ENCODE data around the gene SYT1.

SYT1 gene

GRCh38 chr12:78865516-78865915, 942 bp downstream of the SYT1 start:
- H3K27ac ChIP-seq (ENCODE audit: low read depth, low read length), result no peak overlapping the region
- H3K79me2 ChIP-seq (ENCODE audit: insufficient read depth, low read length), result no peaks in the 10 kb centered on the region
- H2AFZ ChIP-seq (ENCODE audit: low read depth, low read length, severe bottlenecking), result no peak overlapping the region

GRCh38 chr12:78866518-78866917, 1.9 kb downstream of the SYT1 start:
- Histone ChIP-seq H3K4me2 (ENCODE audit: low read depth, low read length, poor library complexity, severe bottlenecking) (no peak overlapping the region), H3K79me2 (ENCODE audit: insufficient read depth, low read length) (no peaks in the 10 kb centered on the region)

More at GRCh38 chr12:78865516-78865915, 942 bp downstream of the SYT1 start:
- no peaks in the 10 kb centered on the region for H3K36me3 ChIP-seq (ENCODE audit: low read length)
- H3K4me2 ChIP-seq (ENCODE audit: low read depth, low read length, poor library complexity, severe bottlenecking), result no peak overlapping the region
- TF ChIP-seq EZH2phosphoT487 (conservative IDR thresholded peaks at IDR 0.05; ENCODE audit: low read length), result no peak
- TF ChIP-seq, protein P1, sequence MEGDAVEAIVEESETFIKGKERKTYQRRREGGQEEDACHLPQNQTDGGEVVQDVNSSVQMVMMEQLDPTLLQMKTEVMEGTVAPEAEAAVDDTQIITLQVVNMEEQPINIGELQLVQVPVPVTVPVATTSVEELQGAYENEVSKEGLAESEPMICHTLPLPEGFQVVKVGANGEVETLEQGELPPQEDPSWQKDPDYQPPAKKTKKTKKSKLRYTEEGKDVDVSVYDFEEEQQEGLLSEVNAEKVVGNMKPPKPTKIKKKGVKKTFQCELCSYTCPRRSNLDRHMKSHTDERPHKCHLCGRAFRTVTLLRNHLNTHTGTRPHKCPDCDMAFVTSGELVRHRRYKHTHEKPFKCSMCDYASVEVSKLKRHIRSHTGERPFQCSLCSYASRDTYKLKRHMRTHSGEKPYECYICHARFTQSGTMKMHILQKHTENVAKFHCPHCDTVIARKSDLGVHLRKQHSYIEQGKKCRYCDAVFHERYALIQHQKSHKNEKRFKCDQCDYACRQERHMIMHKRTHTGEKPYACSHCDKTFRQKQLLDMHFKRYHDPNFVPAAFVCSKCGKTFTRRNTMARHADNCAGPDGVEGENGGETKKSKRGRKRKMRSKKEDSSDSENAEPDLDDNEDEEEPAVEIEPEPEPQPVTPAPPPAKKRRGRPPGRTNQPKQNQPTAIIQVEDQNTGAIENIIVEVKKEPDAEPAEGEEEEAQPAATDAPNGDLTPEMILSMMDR (IDR thresholded peaks at IDR 0.05; ENCODE audit: insufficient read depth, low read length, poor library complexity, severe bottlenecking), result no peak
- no peaks in the 10 kb centered on the region for H4K20me1 ChIP-seq (ENCODE audit: low read depth, low read length)
- H3K4me3 ChIP-seq (ENCODE audit: insufficient read depth, low read length, poor library complexity, severe bottlenecking), result no peak overlapping the region
- no peaks in the 10 kb centered on the region for H3K9me3 ChIP-seq (ENCODE audit: insufficient read depth, low read length)
- no peaks in the 10 kb centered on the region for H3F3A ChIP-seq (ENCODE audit: insufficient read depth)
- no peaks in the 10 kb centered on the region for H3K27me3 ChIP-seq (ENCODE audit: low read length)
- H3K9ac ChIP-seq (ENCODE audit: low read length), result no peak overlapping the region
- no peaks in the 10 kb centered on the region for H3K9me2 ChIP-seq (replicated peaks; ENCODE audit: insufficient read depth, low read length)

GRCh38 chr12:78870539-78870938, 6.0 kb downstream of the SYT1 start:
- Histone ChIP-seq H3K27ac (ENCODE audit: low read depth, low read length) (no peak overlapping the region), H3K79me2 (ENCODE audit: insufficient read depth, low read length) (no peaks in the 10 kb centered on the region), H3K9ac (ENCODE audit: low read length) (no peak overlapping the region)

More at GRCh38 chr12:78866518-78866917, 1.9 kb downstream of the SYT1 start:
- Histone ChIP-seq H3K27ac (ENCODE audit: low read depth, low read length) (no peak overlapping the region), H3K9ac (ENCODE audit: low read length) (no peak overlapping the region), H3K4me3 (ENCODE audit: insufficient read depth, low read length, poor library complexity, severe bottlenecking) (no peak overlapping the region), H3K27me3 (ENCODE audit: low read length) (no peaks in the 10 kb centered on the region), H4K20me1 (ENCODE audit: low read depth, low read length) (no peaks in the 10 kb centered on the region), H3K36me3 (ENCODE audit: low read length) (no peaks in the 10 kb centered on the region), H3F3A (ENCODE audit: insufficient read depth) (no peaks in the 10 kb centered on the region), H3K9me3 (ENCODE audit: insufficient read depth, low read length) (no peaks in the 10 kb centered on the region), H3K9me2 (replicated peaks; ENCODE audit: insufficient read depth, low read length) (no peaks in the 10 kb centered on the region), H2AFZ (ENCODE audit: low read depth, low read length, severe bottlenecking) (no peak overlapping the region)
- TF ChIP-seq, protein P1 (IDR thresholded peaks at IDR 0.05; ENCODE audit: insufficient read depth, low read length, poor library complexity, severe bottlenecking), result no peak
- TF ChIP-seq EZH2phosphoT487 (conservative IDR thresholded peaks at IDR 0.05; ENCODE audit: low read length), result no peak

More at GRCh38 chr12:78870539-78870938, 6.0 kb downstream of the SYT1 start:
- H3F3A ChIP-seq (ENCODE audit: insufficient read depth), result no peaks in the 10 kb centered on the region
- TF ChIP-seq EZH2phosphoT487 (conservative IDR thresholded peaks at IDR 0.05; ENCODE audit: low read length), result no peak
- TF ChIP-seq, protein P1 (IDR thresholded peaks at IDR 0.05; ENCODE audit: insufficient read depth, low read length, poor library complexity, severe bottlenecking), result no peak
- no peak overlapping the region for H3K4me2 ChIP-seq (ENCODE audit: low read depth, low read length, poor library complexity, severe bottlenecking)
- H3K4me3 ChIP-seq (ENCODE audit: insufficient read depth, low read length, poor library complexity, severe bottlenecking), result no peak overlapping the region
- no peaks in the 10 kb centered on the region for H3K9me2 ChIP-seq (replicated peaks; ENCODE audit: insufficient read depth, low read length)
- H3K9me3 ChIP-seq (ENCODE audit: insufficient read depth, low read length), result no peaks in the 10 kb centered on the region
- H3K27me3 ChIP-seq (ENCODE audit: low read length), result no peaks in the 10 kb centered on the region
- no peaks in the 10 kb centered on the region for H4K20me1 ChIP-seq (ENCODE audit: low read depth, low read length)
- H3K36me3 ChIP-seq (ENCODE audit: low read length), result no peaks in the 10 kb centered on the region
- no peak overlapping the region for H2AFZ ChIP-seq (ENCODE audit: low read depth, low read length, severe bottlenecking)
